Mucosa of stomach (tissue), 1 donor: Measurements from ENCODE around the gene CHTF18.
"Not testable (repeated sequence)": the region's sequence is repeated elsewhere in the genome, so short reads cannot be mapped to it uniquely, and the experiment has no call there.

ENCODE experiments used
- H3K27me3 ChIP-seq: one replicate; pipeline ENCODE4 v1.7.0; 2013; ENCODE audit warnings: mild to moderate bottlenecking, low read length; ENCODE audit not compliant: control insufficient read depth, insufficient read depth
- H3K36me3 ChIP-seq: one replicate; pipeline ENCODE4 v1.7.0; 2013; ENCODE audit warnings: low read length; ENCODE audit not compliant: control insufficient read depth, insufficient read depth
- H3K4me1 ChIP-seq: one replicate; pipeline ENCODE4 v1.7.0; 2013; ENCODE audit warnings: mild to moderate bottlenecking, low read length; ENCODE audit not compliant: control insufficient read depth, insufficient read depth
- H3K4me3 ChIP-seq: one replicate; pipeline ENCODE4 v1.7.0; 2013; ENCODE audit warnings: low read length
- H3K9ac ChIP-seq: one replicate; pipeline ENCODE4 v1.7.0; 2013; ENCODE audit warnings: mild to moderate bottlenecking, low read length, moderate library complexity
- H3K9me3 ChIP-seq: one replicate; pipeline ENCODE4 v1.7.0; 2013; ENCODE audit warnings: mild to moderate bottlenecking, low read length, moderate library complexity; ENCODE audit not compliant: control insufficient read depth
- donor health status: Pancreatic carcinoma.

The CHTF18 gene

GRCh38 chr16:833411-833810 lies 45.0 kb downstream of the CHTF18 start:
- H3K9me3 ChIP-seq = no peaks in the 10 kb centered on the region
- no peaks in the 10 kb centered on the region for H3K36me3 ChIP-seq
- H3K9ac ChIP-seq = no peak overlapping the region
- no peaks in the 10 kb centered on the region for H3K27me3 ChIP-seq
- H3K4me3 ChIP-seq = no peak overlapping the region
- H3K4me1 ChIP-seq = no peaks in the 10 kb centered on the region

GRCh38 chr16:835373-835772 lies 47.0 kb downstream of the CHTF18 start:
- no peaks in the 10 kb centered on the region for H3K36me3 ChIP-seq
- H3K4me3 ChIP-seq = no peak overlapping the region
- no peaks in the 10 kb centered on the region for H3K9me3 ChIP-seq
- no peak overlapping the region for H3K9ac ChIP-seq
- no peaks in the 10 kb centered on the region for H3K4me1 ChIP-seq
- H3K27me3 ChIP-seq = no peaks in the 10 kb centered on the region

GRCh38 chr16:836221-836620 lies 47.8 kb downstream of the CHTF18 start:
- Histone ChIP-seq H3K36me3 (no peaks in the 10 kb centered on the region), H3K9me3 (no peaks in the 10 kb centered on the region), H3K27me3 (no peaks in the 10 kb centered on the region), H3K9ac (no peak overlapping the region), H3K4me1 (peaks cover under 1% of the 10 kb centered on the region), H3K4me3 (no peak overlapping the region)

GRCh38 chr16:836822-837221 lies 48.4 kb downstream of the CHTF18 start:
- H3K9me3 ChIP-seq, H3K9ac ChIP-seq, H3K4me3 ChIP-seq, H3K27me3 ChIP-seq, H3K36me3 ChIP-seq, H3K4me1 ChIP-seq: not testable (repeated sequence)

- H3K36me3 ChIP-seq = no peaks in the 10 kb centered on the region
- no peak overlapping the region for H3K4me3 ChIP-seq
- H3K9me3 ChIP-seq = no peaks in the 10 kb centered on the region
- H3K4me1 ChIP-seq = peaks cover 4% of the 10 kb centered on the region
- no peaks in the 10 kb centered on the region for H3K27me3 ChIP-seq
- no peak overlapping the region for H3K9ac ChIP-seq
Measured at GRCh38 chr16:838741-839140, 50.3 kb downstream of the CHTF18 start.

- H3K9ac ChIP-seq = no peak overlapping the region
- no peak overlapping the region for H3K4me3 ChIP-seq
- H3K9me3 ChIP-seq = no peaks in the 10 kb centered on the region
- H3K27me3 ChIP-seq = no peaks in the 10 kb centered on the region
- H3K4me1 ChIP-seq = peaks cover 4% of the 10 kb centered on the region
- no peaks in the 10 kb centered on the region for H3K36me3 ChIP-seq
Measured at GRCh38 chr16:839643-840408, 51.4 kb downstream of the CHTF18 start.

- peaks cover 4% of the 10 kb centered on the region for H3K4me1 ChIP-seq
- no peaks in the 10 kb centered on the region for H3K27me3 ChIP-seq
- H3K9ac ChIP-seq = no peak overlapping the region
- no peaks in the 10 kb centered on the region for H3K36me3 ChIP-seq
- H3K9me3 ChIP-seq = no peaks in the 10 kb centered on the region
- H3K4me3 ChIP-seq = no peak overlapping the region
Measured at GRCh38 chr16:840561-841454, 52.4 kb downstream of the CHTF18 start.

- Histone ChIP-seq H3K36me3 (no peaks in the 10 kb centered on the region), H3K9ac (no peak overlapping the region), H3K4me3 (no peak overlapping the region), H3K27me3 (no peaks in the 10 kb centered on the region), H3K9me3 (no peaks in the 10 kb centered on the region), H3K4me1 (peaks cover 4% of the 10 kb centered on the region)
Measured at GRCh38 chr16:841455-842060, 53.1 kb downstream of the CHTF18 start.

GRCh38 chr16:842061-842476 lies 53.6 kb downstream of the CHTF18 start:
- H3K27me3 ChIP-seq = no peaks in the 10 kb centered on the region

GRCh38 chr16:842711-843560 lies 54.5 kb downstream of the CHTF18 start:
- no peaks in the 10 kb centered on the region for H3K9me3 ChIP-seq
- H3K4me3 ChIP-seq = no peak overlapping the region
- no peaks in the 10 kb centered on the region for H3K36me3 ChIP-seq
- H3K27me3 ChIP-seq = no peaks in the 10 kb centered on the region
- H3K9ac ChIP-seq = no peak overlapping the region
- H3K4me1 ChIP-seq = peaks cover 4% of the 10 kb centered on the region

More at GRCh38 chr16:842061-842476, 53.6 kb downstream of the CHTF18 start:
- Histone ChIP-seq H3K9me3 (no peaks in the 10 kb centered on the region), H3K4me3 (no peak overlapping the region), H3K36me3 (no peaks in the 10 kb centered on the region), H3K4me1 (peaks cover 4% of the 10 kb centered on the region), H3K9ac (no peak overlapping the region)

GRCh38 chr16:843771-844170 lies 55.4 kb downstream of the CHTF18 start:
- Histone ChIP-seq H3K4me3 (no peak overlapping the region), H3K9me3 (no peaks in the 10 kb centered on the region), H3K36me3 (no peaks in the 10 kb centered on the region), H3K9ac (no peak overlapping the region), H3K4me1 (peaks cover 4% of the 10 kb centered on the region), H3K27me3 (no peaks in the 10 kb centered on the region)
